Tibial artery (tissue), 4 donors: Measurements from ENCODE around the gene ZNF223.

Source experiments
- DNase-seq, 2 donors: peaks; one replicate each; pipeline ENCODE4 v3.0.0-alpha.2; 2019
- H3K27ac ChIP-seq, 2 donors: fragments of 200-600 bp; sonication (generic) in 1 of 2; 1 replicate in 1 of 2; 2 replicates in 1 of 2; pipeline ENCODE4 v1.5.1; 2018 to 2019; ENCODE audit warnings: mild to moderate bottlenecking in 1 of 2
- H3K27me3 ChIP-seq, 2 donors: fragments of 200-600 bp; sonication (generic) in 1 of 2; one replicate each; pipeline versions ENCODE4 v1.5.1 to v1.6.0; 2016 to 2019
- H3K36me3 ChIP-seq, 3 donors: fragments of 200-600 bp; sonication (generic) in 2 of 3; one replicate each; pipeline ENCODE4 v1.5.1; 2016 to 2019; ENCODE audit warnings: mild to moderate bottlenecking in 2 of 3
- H3K4me1 ChIP-seq, 4 donors: fragments of 200-600 bp; sonication (generic) in 2 of 4; 1 replicate in 3 of 4; 2 replicates in 1 of 4; pipeline ENCODE4 v1.5.1; 2016 to 2019
- H3K4me3 ChIP-seq, 2 donors: fragments of 200-600 bp; sonication (generic) in 1 of 2; 1 replicate in 1 of 2; 2 replicates in 1 of 2; pipeline ENCODE4 v1.5.1; 2018 to 2019; ENCODE audit warnings: mild to moderate bottlenecking in 2 of 2
- H3K9me3 ChIP-seq, 3 donors: fragments of 200-600 bp; sonication (generic) in 1 of 3; one replicate each; pipeline ENCODE4 v1.5.1; 2016 to 2019
- intact Hi-C: fragments of 100-400 bp; cut with DNase I; formaldehyde crosslinking; loops from one replicate; pipeline ENCODE4 v1.15.0; 2023; ENCODE audit warnings: low total_unique reads
- TF ChIP-seq, protein P1 (sequence below), 2 experiments: fragments of 200-600 bp in 1 of 2; fragments of 450-650 bp in 1 of 2; IDR thresholded peaks; one replicate each; pipeline ENCODE4 v1.5.1; 2017 to 2019; ENCODE audit warnings: antibody characterized with exemption in 2 of 2, mild to moderate bottlenecking in 1 of 2, moderate library complexity in 1 of 2

The ZNF223 gene

DNA sequence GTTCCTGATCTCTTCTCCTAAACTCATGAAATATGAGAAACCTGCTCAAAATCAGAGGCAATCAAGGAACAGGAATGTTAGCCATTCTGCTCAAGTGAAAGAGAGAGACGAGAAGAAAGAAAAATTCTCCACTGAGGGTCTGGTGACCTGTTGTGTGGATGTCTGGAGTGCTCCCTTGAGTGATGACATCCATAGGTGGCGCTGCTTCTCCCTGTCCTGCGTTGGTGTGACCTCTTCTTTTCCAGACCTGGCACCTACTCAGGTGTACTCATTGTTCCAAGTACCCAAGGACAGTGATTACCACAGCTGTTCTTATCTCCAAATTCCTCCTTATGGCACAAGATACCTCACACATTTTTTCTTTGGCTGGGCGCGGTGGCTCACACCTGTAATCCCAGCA lies 4.0 kb downstream of the ZNF223 start:
- intact Hi-C loops: loop anchor here (10.0 kb wide), 1 partner anchor 51 kb away; the partner anchor contains the start of gene ZNF230
- H3K27ac ChIP-seq: no peak overlapping the region
- peaks cover 47 to 62% (median 51%) of the 10 kb centered on the region in 3 donors for H3K36me3 ChIP-seq
- peaks cover 0 to 19% (median 11%) of the 10 kb centered on the region in 4 donors for H3K4me1 ChIP-seq
- peaks cover 0 to 11% (median 0%) of the 10 kb centered on the region in 3 donors for H3K9me3 ChIP-seq
- TF ChIP-seq, protein P1, sequence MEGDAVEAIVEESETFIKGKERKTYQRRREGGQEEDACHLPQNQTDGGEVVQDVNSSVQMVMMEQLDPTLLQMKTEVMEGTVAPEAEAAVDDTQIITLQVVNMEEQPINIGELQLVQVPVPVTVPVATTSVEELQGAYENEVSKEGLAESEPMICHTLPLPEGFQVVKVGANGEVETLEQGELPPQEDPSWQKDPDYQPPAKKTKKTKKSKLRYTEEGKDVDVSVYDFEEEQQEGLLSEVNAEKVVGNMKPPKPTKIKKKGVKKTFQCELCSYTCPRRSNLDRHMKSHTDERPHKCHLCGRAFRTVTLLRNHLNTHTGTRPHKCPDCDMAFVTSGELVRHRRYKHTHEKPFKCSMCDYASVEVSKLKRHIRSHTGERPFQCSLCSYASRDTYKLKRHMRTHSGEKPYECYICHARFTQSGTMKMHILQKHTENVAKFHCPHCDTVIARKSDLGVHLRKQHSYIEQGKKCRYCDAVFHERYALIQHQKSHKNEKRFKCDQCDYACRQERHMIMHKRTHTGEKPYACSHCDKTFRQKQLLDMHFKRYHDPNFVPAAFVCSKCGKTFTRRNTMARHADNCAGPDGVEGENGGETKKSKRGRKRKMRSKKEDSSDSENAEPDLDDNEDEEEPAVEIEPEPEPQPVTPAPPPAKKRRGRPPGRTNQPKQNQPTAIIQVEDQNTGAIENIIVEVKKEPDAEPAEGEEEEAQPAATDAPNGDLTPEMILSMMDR (IDR thresholded peaks at IDR 0.05): no peak
- DNase-seq: no peak
- H3K4me3 ChIP-seq: no peak overlapping the region
- no peaks in the 10 kb centered on the region for H3K27me3 ChIP-seq

DNA sequence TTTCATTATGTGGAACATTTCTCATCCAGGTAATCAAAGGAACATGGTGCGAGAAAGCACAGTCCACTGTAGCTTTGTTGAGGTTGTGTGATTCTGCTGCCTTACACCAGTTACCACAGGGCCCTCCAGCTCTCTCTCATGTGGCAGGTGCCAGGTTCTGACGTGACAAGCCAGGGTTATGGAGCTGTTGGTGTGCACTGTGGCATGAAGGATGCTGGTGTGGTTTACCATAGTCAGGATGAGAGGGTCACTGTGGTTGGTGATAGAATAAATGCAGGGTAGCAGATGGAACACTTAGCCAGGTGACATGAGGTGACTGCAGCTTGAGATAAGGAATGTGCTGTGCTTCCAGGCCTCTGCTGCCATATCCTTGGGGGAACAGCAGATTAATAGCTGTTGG lies 7.4 kb downstream of the ZNF223 start:
- no peaks in the 10 kb centered on the region for H3K27me3 ChIP-seq
- no peak overlapping the region for H3K4me3 ChIP-seq
- H3K9me3 ChIP-seq: peaks cover 4 to 40% (median 18%) of the 10 kb centered on the region in 3 donors
- intact Hi-C loops: loop anchor here (10.0 kb wide), 1 partner anchor 54 kb away; the partner anchor contains the start of gene ZNF230
- DNase-seq: no peak
- H3K27ac ChIP-seq: no peak overlapping the region
- peaks cover 80 to 96% (median 85%) of the 10 kb centered on the region in 3 donors for H3K36me3 ChIP-seq
- H3K4me1 ChIP-seq: no peaks in the 10 kb centered on the region
- TF ChIP-seq, protein P1 (IDR thresholded peaks at IDR 0.05): no peak

DNA sequence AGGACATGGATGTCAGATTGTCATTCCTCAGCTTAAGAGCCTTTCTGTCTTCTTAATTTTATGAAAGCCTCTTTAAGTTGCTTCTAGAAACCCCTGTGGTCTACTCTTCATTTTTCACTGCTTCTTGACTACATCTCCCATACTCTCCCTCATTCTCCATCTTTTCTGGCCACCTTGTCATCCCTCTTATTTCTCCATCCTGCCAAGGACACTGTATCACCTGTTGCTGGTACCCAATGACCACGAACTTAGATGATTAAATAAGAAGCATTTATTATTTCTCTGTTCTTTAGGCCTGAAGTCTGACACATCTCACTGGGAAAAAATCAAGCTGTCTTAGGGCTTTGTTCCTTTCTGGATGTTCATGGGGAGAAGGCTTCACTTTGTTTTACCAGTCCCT lies 9.2 kb downstream of the ZNF223 start:
- no peak for DNase-seq
- no peak overlapping the region for H3K27ac ChIP-seq
- intact Hi-C loops: no loop called here
- peaks cover 4 to 57% (median 35%) of the 10 kb centered on the region in 3 donors for H3K9me3 ChIP-seq
- no peaks in the 10 kb centered on the region for H3K4me1 ChIP-seq
- peaks cover 86 to 97% (median 93%) of the 10 kb centered on the region in 3 donors for H3K36me3 ChIP-seq
- H3K27me3 ChIP-seq: no peaks in the 10 kb centered on the region
- TF ChIP-seq, protein P1 (IDR thresholded peaks at IDR 0.05): no peak
- H3K4me3 ChIP-seq: no peak overlapping the region

DNA sequence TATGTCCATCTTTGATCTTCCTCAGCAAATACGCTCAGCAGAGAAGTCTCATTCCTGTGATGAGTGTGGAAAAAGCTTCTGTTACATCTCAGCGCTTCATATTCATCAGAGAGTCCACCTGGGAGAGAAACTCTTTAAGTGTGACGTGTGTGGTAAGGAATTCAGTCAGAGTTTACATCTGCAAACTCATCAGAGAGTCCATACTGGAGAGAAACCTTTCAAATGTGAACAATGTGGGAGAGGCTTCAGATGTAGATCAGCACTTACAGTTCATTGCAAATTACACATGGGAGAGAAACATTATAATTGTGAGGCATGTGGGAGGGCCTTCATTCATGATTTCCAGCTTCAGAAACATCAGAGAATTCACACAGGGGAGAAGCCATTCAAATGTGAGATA lies 14.5 kb downstream of the ZNF223 start:
- Histone ChIP-seq H3K4me1 (peaks cover 0 to 2% (median 0%) of the 10 kb centered on the region in 4 donors), H3K9me3 (peaks cover 12 to 68% (median 56%) of the 10 kb centered on the region in 3 donors), H3K36me3 (peaks cover 68 to 73% (median 70%) of the 10 kb centered on the region in 3 donors), H3K4me3 (no peak overlapping the region), H3K27me3 (no peaks in the 10 kb centered on the region), H3K27ac (no peak overlapping the region)
- DNase-seq: no peak
- TF ChIP-seq, protein P1 (IDR thresholded peaks at IDR 0.05): no peak
- intact Hi-C loops: no loop called here

DNA sequence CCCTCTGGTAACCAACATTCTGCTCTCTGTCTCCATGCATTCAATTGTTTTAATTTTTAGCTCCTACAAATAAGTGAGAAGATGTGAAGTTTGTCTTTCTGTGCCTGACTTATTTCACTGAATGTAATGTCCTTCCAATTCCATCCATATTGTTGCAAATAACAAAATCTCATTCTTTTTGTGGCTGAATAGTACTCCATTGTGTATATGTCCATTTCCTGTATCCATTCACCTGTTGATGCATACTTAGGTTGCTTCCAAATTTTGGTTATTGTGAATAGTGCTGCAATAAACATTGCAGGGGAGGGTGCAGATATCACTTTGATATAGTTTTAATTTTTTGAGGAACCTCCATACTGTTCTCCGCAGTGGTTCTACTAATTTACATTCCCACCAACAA lies 17.6 kb downstream of the ZNF223 start:
- TF ChIP-seq, protein P1 (IDR thresholded peaks at IDR 0.05): no peak
- H3K27me3 ChIP-seq: no peaks in the 10 kb centered on the region
- H3K9me3 ChIP-seq: peaks cover 8 to 41% (median 37%) of the 10 kb centered on the region in 3 donors
- H3K36me3 ChIP-seq: peaks cover 37 to 42% (median 39%) of the 10 kb centered on the region in 3 donors
- peaks cover 0 to 13% (median 8%) of the 10 kb centered on the region in 4 donors for H3K4me1 ChIP-seq
- H3K27ac ChIP-seq: no peak overlapping the region
- no peak overlapping the region for H3K4me3 ChIP-seq
- intact Hi-C loops: no loop called here
- no peak for DNase-seq
